HCT116 (cell line): ENCODE measurements around the gene MIEN1. TPM values are rescaled to one million over a fixed set of nuclear protein-coding genes. Genes with fewer than 3 reads are reported as not detected.

ENCODE experiments used
- ATAC-seq: fragments of 200-7000 bp; cut with Tn5 transposase; 2 replicates; pipeline ENCODE4 v1.9.1; 2020; ENCODE audit warnings: mild to moderate bottlenecking, moderate library complexity
- BruUV-seq: library from RNA; stranded (reverse); fragments of 400-500 nt; replicated peaks from 2 replicates; lab custom pipeline; 2021; lab: Mats Ljungman, UMichigan
- CTCF ChIA-PET: fragments of 300-600 bp; sonication (Branson Sonifier 250); formaldehyde crosslinking; loops from one replicate; lab custom pipeline; 2021; ENCODE audit warnings: antibody characterized with exemption; lab: Charles Lee
- POLR2A ChIA-PET: fragments of 300-600, 350-600 bp; sonication (Branson Sonifier 250); formaldehyde crosslinking; loops from one replicate; lab custom pipeline; 2021; ENCODE audit warnings: antibody characterized with exemption; lab: Charles Lee
- RAD21 ChIA-PET, 2 experiments: fragments of 300-600 bp; sonication (Branson Sonifier 250); formaldehyde crosslinking; loops; one replicate each; lab custom pipeline; 2023; ENCODE audit warnings: low total read pairs in 2 of 2; ENCODE audit not compliant: uncharacterized antibody in 2 of 2, unreplicated experiment in 2 of 2, low non-redundant PET in 1 of 2; lab: Charles Lee
- DNase-seq: peaks from one replicate; pipeline ENCODE4 v3.0.0-alpha.2; 2010; ENCODE audit warnings: low read depth, low spot score
- H2AFZ ChIP-seq: fragments of 200-600 bp; shearing (Covaris generic), sonication (generic); 2 replicates; pipeline ENCODE4 v1.6.1; 2017; ENCODE audit warnings: low read depth, mixed run types, mixed read lengths, antibody characterized with exemption, low read length; ENCODE audit not compliant: poor library complexity, severe bottlenecking
- H3K27ac ChIP-seq: 2 replicates; pipeline ENCODE4 v1.5.1; 2012; ENCODE audit warnings: low read depth, low read length
- H3K27me3 ChIP-seq: fragments of 200-600 bp; sonication (generic); 2 replicates; pipeline ENCODE4 v1.6.1; 2016; ENCODE audit warnings: mixed run types, low read length, mixed read lengths; ENCODE audit not compliant: insufficient read depth
- H3K36me3 ChIP-seq, 2 experiments: fragments of 200-500 bp in 1 of 2; fragments of 200-600 bp in 1 of 2; sonication (Bioruptor generic) in 1 of 2; sonication (generic) in 1 of 2; 2 replicates each; pipeline versions ENCODE4 v1.5.1 to v1.6.1; 2014 to 2016; ENCODE audit warnings: low read length in 2 of 2, inconsistent platforms in 1 of 2, mixed read lengths in 1 of 2, mixed run types in 1 of 2; ENCODE audit not compliant: insufficient read depth in 2 of 2, control insufficient read depth in 1 of 2
- H3K4me1 ChIP-seq, 2 experiments: fragments of 200-600 bp in 1 of 2; sonication (generic) in 1 of 2; 2 replicates each; pipeline versions ENCODE4 v1.5.1 to v1.6.1; 2012 to 2017; ENCODE audit warnings: low read length in 2 of 2, inconsistent platforms in 1 of 2, mild to moderate bottlenecking in 1 of 2, mixed read lengths in 1 of 2, mixed run types in 1 of 2, moderate library complexity in 1 of 2; ENCODE audit not compliant: insufficient read depth in 2 of 2, control insufficient read depth in 1 of 2
- H3K4me2 ChIP-seq: fragments of 200-600 bp; sonication (generic); 2 replicates; pipeline ENCODE4 v1.6.1; 2017; ENCODE audit warnings: mixed run types, low read length, mixed read lengths
- H3K4me3 ChIP-seq, 2 experiments: fragments of 200-600 bp in 1 of 2; sonication (generic) in 1 of 2; replicated peaks in 1 of 2; 2 replicates each; pipeline ENCODE4 v1.5.1; 2011 to 2016; ENCODE audit warnings: low read length in 2 of 2, control low read depth in 1 of 2, low read depth in 1 of 2, mild to moderate bottlenecking in 1 of 2, mixed read lengths in 1 of 2, mixed run types in 1 of 2
- H3K79me2 ChIP-seq: fragments of 200-600 bp; sonication (generic); 2 replicates; pipeline ENCODE4 v1.6.1; 2017; ENCODE audit warnings: mild to moderate bottlenecking, mixed run types, low read length, moderate library complexity, mixed read lengths; ENCODE audit not compliant: insufficient read depth
- H3K9ac ChIP-seq: fragments of 200-600 bp; sonication (generic); 2 replicates; pipeline ENCODE4 v1.6.1; 2016; ENCODE audit warnings: low read length, mixed read lengths
- H3K9me2 ChIP-seq: fragments of 200-600 bp; sonication (generic), shearing (Covaris generic); 2 replicates; pipeline ENCODE4 v1.6.1; 2017; ENCODE audit warnings: mixed run types, mild to moderate bottlenecking, moderate library complexity; ENCODE audit not compliant: insufficient read depth
- H3K9me3 ChIP-seq, 2 experiments: fragments of 200-500 bp in 1 of 2; fragments of 200-600 bp in 1 of 2; sonication (Bioruptor generic) in 1 of 2; sonication (generic) in 1 of 2; 2 replicates each; pipeline ENCODE4 v1.6.1; 2014 to 2017; ENCODE audit warnings: low read length in 2 of 2, mixed read lengths in 2 of 2, inconsistent platforms in 1 of 2, low read depth in 1 of 2, mild to moderate bottlenecking in 1 of 2, mixed run types in 1 of 2, moderate library complexity in 1 of 2; ENCODE audit not compliant: control insufficient read depth in 1 of 2, insufficient read depth in 1 of 2
- H4K20me1 ChIP-seq: fragments of 200-600 bp; sonication (generic), shearing (Covaris generic); 2 replicates; pipeline ENCODE4 v1.6.1; 2017; ENCODE audit warnings: mixed run types, mild to moderate bottlenecking, moderate library complexity; ENCODE audit not compliant: insufficient read depth
- ATF3 ChIP-seq: IDR thresholded peaks from 2 replicates; pipeline ENCODE4 v1.6.1; 2012
- ELF1 ChIP-seq: IDR thresholded peaks from 2 replicates; pipeline ENCODE4 v1.6.1; 2012; ENCODE audit warnings: low read depth, borderline replicate concordance
- FOSL1 ChIP-seq: IDR thresholded peaks from 2 replicates; pipeline ENCODE4 v1.6.1; 2012; ENCODE audit warnings: low read depth
- JUND ChIP-seq: IDR thresholded peaks from 2 replicates; pipeline ENCODE4 v1.6.1; 2012
- MAX ChIP-seq: IDR thresholded peaks from 2 replicates; pipeline ENCODE4 v1.6.1; 2012
- POLR2A ChIP-seq: IDR thresholded peaks from 2 replicates; pipeline ENCODE4 v1.7.0; 2011; ENCODE audit warnings: borderline replicate concordance; ENCODE audit not compliant: insufficient read depth, insufficient read length; ENCODE audit errors: extremely low read depth
- POLR2AphosphoS5 ChIP-seq: IDR thresholded peaks from 2 replicates; pipeline ENCODE4 v1.6.1; 2011; ENCODE audit warnings: mild to moderate bottlenecking, low read depth, low read length, moderate library complexity
- RAD21 ChIP-seq: IDR thresholded peaks from 2 replicates; pipeline ENCODE4 v1.6.1; 2012; ENCODE audit warnings: low read depth, mild to moderate bottlenecking
- SIN3A ChIP-seq: IDR thresholded peaks from 2 replicates; pipeline ENCODE4 v1.6.1; 2012; ENCODE audit warnings: low read depth
- SP1 ChIP-seq: IDR thresholded peaks from 2 replicates; pipeline ENCODE4 v1.6.1; 2012; ENCODE audit warnings: low read depth
- SRF ChIP-seq: IDR thresholded peaks from 2 replicates; pipeline ENCODE4 v1.6.1; 2012; ENCODE audit warnings: low read depth
- YY1 ChIP-seq: IDR thresholded peaks from 2 replicates; pipeline ENCODE4 v1.6.1; 2011; ENCODE audit warnings: low read length, low read depth, moderate library complexity, mild to moderate bottlenecking; ENCODE audit not compliant: insufficient replicate concordance; ENCODE audit errors: extremely low read depth
- ZBTB33 ChIP-seq: IDR thresholded peaks from 2 replicates; pipeline ENCODE4 v1.6.1; 2011; ENCODE audit warnings: mild to moderate bottlenecking, low read length, moderate library complexity; ENCODE audit not compliant: insufficient replicate concordance; ENCODE audit errors: extremely low read depth
- intact Hi-C: fragments of 100-400 bp; cut with micrococcal nuclease; formaldehyde crosslinking; loops from 2 replicates; pipeline ENCODE4 v1.10.0; 2022
- total RNA-seq: library from RNA; stranded (reverse); gene quantifications from one replicate; pipeline ENCODE4 v1.2.1, GENCODE V29; 2021; ENCODE audit not compliant: unreplicated experiment

The MIEN1 gene
- total RNA-seq, 1 experiment from 2014 or later, result 73.9 TPM

GRCh38 chr17:39740357-39741111 lies 10.2 kb upstream of the MIEN1 start:
- no peaks in the 10 kb centered on the region for H4K20me1 ChIP-seq
- ChIA-PET CTCF (interaction anchor here (1.4 to 2.3 kb wide), 3 partner anchors 10 to 119 kb away, joined by 5 to 16 read pairs (median 6); partner anchors contain the start of gene MIEN1), RAD21 (no interaction called here), POLR2A (interaction anchor here (1.2 kb wide), 1 partner anchor 11 kb away, joined by 3 read pairs; no protein-coding TSS in a partner anchor)
- no peaks in the 10 kb centered on the region for H3K9me2 ChIP-seq
- H3K4me1 ChIP-seq, result peaks cover 34 to 58% of the 10 kb centered on the region in 2 experiments
- DNase-seq (peak; percentile 43), ATAC-seq (peak; percentile 45)
- no TSS peak for BruUV-seq
- H3K4me2 ChIP-seq, result peak overlapping the region; percentile 100
- no peaks in the 10 kb centered on the region for H3K27me3 ChIP-seq
- peak overlapping the region; percentile 77 for H3K9ac ChIP-seq
- H3K9me3 ChIP-seq, result no peaks in the 10 kb centered on the region
- intact Hi-C loops, result no loop called here
- peaks cover 22% of the 10 kb centered on the region; the same call in 1 of the 2 replicates for H3K79me2 ChIP-seq
- peaks cover 11 to 13% of the 10 kb centered on the region in 2 experiments; a peak in 2 of 4 replicates for H3K36me3 ChIP-seq
- peak overlapping the region; percentile 69 to 84 for H3K4me3 ChIP-seq
- H3K27ac ChIP-seq, result peak overlapping the region; percentile 84
- no peak overlapping the region for H2AFZ ChIP-seq
- TF ChIP-seq SIN3A, result no peak
- TF ChIP-seq RAD21, result no peak
- TF ChIP-seq JUND, result peak; percentile 68
- peak; percentile 79 for TF ChIP-seq FOSL1
- TF ChIP-seq POLR2AphosphoS5, result peak; percentile 45; the same call in 1 of the 2 replicates
- peak; percentile 63 for TF ChIP-seq MAX
- no peak for TF ChIP-seq SRF
- TF ChIP-seq ZBTB33, result no peak
- TF ChIP-seq ATF3, result no peak
- TF ChIP-seq YY1, result peak; percentile 38
- no peak for TF ChIP-seq ELF1
- TF ChIP-seq POLR2A, result no peak
- TF ChIP-seq SP1, result peak; percentile 87
